Prostate gland (tissue), 2 donors: ENCODE results near the gene GRAMD1C. TPM values are rescaled to one million over a fixed set of nuclear protein-coding genes. Genes with fewer than 3 reads are reported as not detected.
"Not testable (repeated sequence)": the region's sequence is repeated elsewhere in the genome, so short reads cannot be mapped to it uniquely, and the experiment has no call there.

Experiments used
- DNase-seq: peaks from one replicate; pipeline ENCODE4 v3.0.0-alpha.2; 2019; ENCODE audit warnings: low spot score
- H3K27ac ChIP-seq, 2 donors: fragments of 200-600 bp; sonication (generic); 2 replicates each; pipeline ENCODE4 v1.5.1; 2017 to 2019
- H3K27me3 ChIP-seq: fragments of 200-600 bp; sonication (generic); replicated peaks from 2 replicates; pipeline ENCODE4 v1.5.1; 2019; ENCODE audit not compliant: insufficient read depth
- H3K36me3 ChIP-seq, 2 donors: fragments of 200-600 bp; sonication (generic); 1 replicate in 1 of 2; 2 replicates in 1 of 2; pipeline versions ENCODE4 v1.5.1 to v1.8.1; 2017 to 2019
- H3K4me1 ChIP-seq: fragments of 200-600 bp; sonication (generic); replicated peaks from 2 replicates; pipeline ENCODE4 v1.5.1; 2019
- H3K4me3 ChIP-seq, 2 donors: fragments of 200-600 bp; sonication (generic); 2 replicates each; pipeline ENCODE4 v1.5.1; 2017 to 2019
- H3K9me3 ChIP-seq: fragments of 200-600 bp; sonication (generic); 2 replicates; pipeline ENCODE4 v1.5.1; 2017
- POLR2A ChIP-seq: fragments of 450-650 bp; IDR thresholded peaks from one replicate; pipeline ENCODE4 v1.6.1; 2016; ENCODE audit warnings: antibody characterized with exemption, mild to moderate bottlenecking
- POLR2AphosphoS5 ChIP-seq: sonication (generic); formaldehyde crosslinking; IDR thresholded peaks from one replicate; pipeline ENCODE4 v1.6.1; 2017; ENCODE audit warnings: antibody characterized with exemption
- WGBS: methylation state at CpG from one replicate; pipeline ENCODE4 v1.1.5; 2018; 5-methylcytosine and 5-hydroxymethylcytosine counted together
- intact Hi-C: fragments of 100-400 bp; cut with DNase I; formaldehyde crosslinking; loops from one replicate; pipeline ENCODE4 v1.14.2; 2022
- total RNA-seq, 2 donors: library from RNA; depleted of rRNA; stranded (reverse); fragments of >200 nt; gene quantifications; one replicate each; pipeline ENCODE4 v1.1.0, GENCODE V29; 2016
- TF ChIP-seq, protein P1 (sequence below), 4 experiments: fragments of 200-600 bp in 2 of 4; fragments of 450-650 bp in 2 of 4; sonication (generic) in 2 of 4; IDR thresholded peaks; 1 replicate in 3 of 4; 2 replicates in 1 of 4; pipeline ENCODE4 v1.5.1; 2016 to 2019; ENCODE audit warnings: antibody characterized with exemption in 4 of 4, mild to moderate bottlenecking in 2 of 4, moderate library complexity in 2 of 4

GRAMD1C gene
- total RNA-seq, 2 donors from 2014 or later = 7.4 to 21.4 TPM

DNA sequence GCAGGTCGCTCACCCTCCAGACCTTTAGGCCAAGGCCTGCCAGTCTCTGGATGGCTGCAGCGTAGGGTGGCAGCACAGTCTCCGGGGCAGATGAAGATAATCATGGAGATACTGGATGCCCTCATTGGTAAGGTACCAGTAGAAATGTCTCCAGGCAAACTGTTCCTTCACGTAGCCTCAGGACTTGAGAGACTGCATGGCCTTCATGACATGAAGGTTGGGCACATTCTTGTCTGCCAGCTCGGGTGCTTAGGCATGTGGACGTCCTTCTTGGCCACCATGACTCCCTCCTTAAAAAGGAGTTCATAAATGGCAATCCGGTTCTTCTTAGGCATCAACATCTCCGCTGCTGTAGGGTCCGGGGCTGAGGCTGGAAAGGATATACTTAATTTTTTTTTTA lies 11.8 kb downstream of the GRAMD1C start:
- H3K4me1 ChIP-seq, H3K9me3 ChIP-seq, intact Hi-C loops, H3K4me3 ChIP-seq, H3K36me3 ChIP-seq, H3K27ac ChIP-seq, DNase-seq, H3K27me3 ChIP-seq: not testable (repeated sequence)
- WGBS = 90% methylated on average over 9 of the region's 9 CpGs

DNA sequence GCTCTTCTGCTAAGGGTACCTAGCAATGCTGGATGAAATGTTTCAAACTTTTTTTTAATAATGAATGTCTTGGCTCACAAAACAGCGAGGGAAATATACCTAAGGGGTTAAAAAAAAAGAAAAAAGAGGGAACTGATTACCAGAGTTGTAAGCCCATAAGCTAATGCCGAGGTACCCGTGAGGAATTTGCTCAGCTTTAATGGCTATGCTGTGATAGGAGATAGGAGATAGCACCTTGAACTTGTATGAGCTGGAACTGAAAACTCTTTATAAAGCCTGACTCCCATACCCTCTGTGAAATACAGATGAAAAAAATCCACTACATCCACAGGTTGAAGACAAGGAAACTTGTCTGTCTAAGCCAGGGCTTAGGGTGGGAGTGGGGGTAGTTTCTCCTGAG lies 13.9 kb downstream of the GRAMD1C start:
- H3K9me3 ChIP-seq = no peaks in the 10 kb centered on the region
- H3K4me1 ChIP-seq = no peaks in the 10 kb centered on the region
- intact Hi-C loops = no loop called here
- 39% methylated on average over 3 of the region's 3 CpGs for WGBS
- no peaks in the 10 kb centered on the region for H3K36me3 ChIP-seq
- H3K27me3 ChIP-seq = no peaks in the 10 kb centered on the region
- DNase-seq = no peak
- no peak overlapping the region for H3K27ac ChIP-seq
- H3K4me3 ChIP-seq = no peak overlapping the region
- no peak for TF ChIP-seq POLR2A
- no peak for TF ChIP-seq POLR2AphosphoS5
- TF ChIP-seq, protein P1, sequence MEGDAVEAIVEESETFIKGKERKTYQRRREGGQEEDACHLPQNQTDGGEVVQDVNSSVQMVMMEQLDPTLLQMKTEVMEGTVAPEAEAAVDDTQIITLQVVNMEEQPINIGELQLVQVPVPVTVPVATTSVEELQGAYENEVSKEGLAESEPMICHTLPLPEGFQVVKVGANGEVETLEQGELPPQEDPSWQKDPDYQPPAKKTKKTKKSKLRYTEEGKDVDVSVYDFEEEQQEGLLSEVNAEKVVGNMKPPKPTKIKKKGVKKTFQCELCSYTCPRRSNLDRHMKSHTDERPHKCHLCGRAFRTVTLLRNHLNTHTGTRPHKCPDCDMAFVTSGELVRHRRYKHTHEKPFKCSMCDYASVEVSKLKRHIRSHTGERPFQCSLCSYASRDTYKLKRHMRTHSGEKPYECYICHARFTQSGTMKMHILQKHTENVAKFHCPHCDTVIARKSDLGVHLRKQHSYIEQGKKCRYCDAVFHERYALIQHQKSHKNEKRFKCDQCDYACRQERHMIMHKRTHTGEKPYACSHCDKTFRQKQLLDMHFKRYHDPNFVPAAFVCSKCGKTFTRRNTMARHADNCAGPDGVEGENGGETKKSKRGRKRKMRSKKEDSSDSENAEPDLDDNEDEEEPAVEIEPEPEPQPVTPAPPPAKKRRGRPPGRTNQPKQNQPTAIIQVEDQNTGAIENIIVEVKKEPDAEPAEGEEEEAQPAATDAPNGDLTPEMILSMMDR (IDR thresholded peaks at IDR 0.05) = no peak

DNA sequence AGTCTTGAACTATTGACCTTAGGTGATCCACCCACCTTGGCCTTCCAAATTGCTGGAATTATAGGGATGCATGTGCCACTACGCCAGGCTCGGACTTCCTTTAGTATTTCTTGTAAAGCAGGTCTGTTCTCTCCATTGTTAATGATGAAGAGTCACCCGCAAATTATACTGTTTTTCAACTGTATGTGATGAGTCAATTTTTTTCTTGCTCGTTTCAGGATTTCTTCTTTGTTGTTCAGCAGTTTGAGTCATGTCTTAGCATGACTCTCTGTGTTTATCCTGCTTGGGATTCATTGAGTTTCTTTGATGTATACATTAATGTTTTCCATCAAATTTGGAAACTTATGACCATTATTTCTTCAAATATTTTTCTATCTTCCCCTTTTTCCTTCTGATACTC lies 28.9 kb downstream of the GRAMD1C start:
- no peak for TF ChIP-seq POLR2AphosphoS5
- TF ChIP-seq, protein P1 (IDR thresholded peaks at IDR 0.05) = no peak
- no peak for TF ChIP-seq POLR2A
- H3K36me3 ChIP-seq = no peaks in the 10 kb centered on the region
- no peaks in the 10 kb centered on the region for H3K4me1 ChIP-seq
- intact Hi-C loops = no loop called here
- no peak overlapping the region for H3K27ac ChIP-seq
- no peak for DNase-seq
- H3K9me3 ChIP-seq = no peaks in the 10 kb centered on the region
- no peak overlapping the region for H3K4me3 ChIP-seq
- WGBS = 43% methylated on average over 4 of the region's 4 CpGs
- H3K27me3 ChIP-seq = no peaks in the 10 kb centered on the region

DNA sequence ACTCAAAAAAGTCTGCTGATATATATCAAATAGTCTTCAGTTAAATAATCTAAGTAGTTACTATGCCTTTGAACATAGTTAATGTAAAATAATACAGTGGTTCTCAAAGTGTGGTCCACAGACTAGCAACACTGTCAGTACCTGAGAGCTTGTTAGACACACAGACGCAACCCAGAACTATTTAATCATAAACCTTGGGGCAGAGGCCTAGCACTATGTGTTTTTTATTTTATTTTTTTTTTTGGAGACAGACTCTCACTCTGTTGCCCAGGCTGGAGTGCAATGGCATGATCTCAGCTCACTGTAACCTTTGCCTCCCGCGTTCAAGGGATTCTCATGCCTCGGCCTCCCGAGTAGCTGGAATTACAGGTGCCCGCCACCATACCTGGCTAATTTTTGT lies 34.7 kb downstream of the GRAMD1C start:
- Histone ChIP-seq H3K27ac (no peak overlapping the region), H3K4me3 (no peak overlapping the region), H3K4me1 (no peaks in the 10 kb centered on the region), H3K9me3 (no peaks in the 10 kb centered on the region), H3K27me3 (no peaks in the 10 kb centered on the region), H3K36me3 (no peaks in the 10 kb centered on the region)
- DNase-seq = no peak
- intact Hi-C loops = no loop called here
- WGBS = 99% methylated on average over 6 of the region's 6 CpGs
- TF ChIP-seq, protein P1 (IDR thresholded peaks at IDR 0.05) = no peak
- no peak for TF ChIP-seq POLR2AphosphoS5
- TF ChIP-seq POLR2A = no peak

DNA sequence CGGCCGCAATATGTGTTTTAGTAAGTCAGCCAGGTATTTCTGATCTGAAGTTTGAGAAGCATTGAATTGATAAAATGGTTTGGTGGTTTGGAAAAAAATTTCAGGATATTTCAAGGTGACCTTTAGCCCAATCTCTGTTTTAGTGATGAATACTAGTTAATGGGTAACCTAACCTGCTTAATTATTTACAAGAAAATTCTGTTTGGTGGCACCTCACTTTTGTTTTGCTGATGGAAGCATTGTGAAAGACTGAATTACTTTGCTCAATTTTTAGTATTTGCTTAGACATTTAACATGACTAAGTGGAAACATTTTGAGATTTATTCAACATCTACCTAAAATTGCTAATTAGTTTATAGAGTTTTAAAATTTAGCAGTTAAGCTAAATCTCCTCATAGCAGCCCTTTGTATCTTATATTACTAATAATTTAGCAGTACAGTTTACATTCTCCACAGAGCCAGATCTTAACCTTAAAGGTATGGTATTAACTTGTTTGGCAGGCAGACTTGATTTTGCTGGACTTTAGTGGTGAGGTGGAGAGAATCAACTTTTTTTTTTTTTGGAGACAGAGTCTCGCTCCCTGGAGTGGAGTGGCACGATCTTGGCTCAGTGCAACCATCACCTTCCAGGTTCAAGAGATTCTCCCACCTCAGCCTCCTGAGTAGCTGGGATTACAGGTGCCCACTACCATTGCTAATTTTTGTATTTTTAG lies 35.4 kb downstream of the GRAMD1C start:
- 94% methylated on average over 4 of the region's 4 CpGs for WGBS
- H3K36me3 ChIP-seq = no peaks in the 10 kb centered on the region
- H3K4me1 ChIP-seq = no peaks in the 10 kb centered on the region
- no peaks in the 10 kb centered on the region for H3K9me3 ChIP-seq
- H3K27me3 ChIP-seq = no peaks in the 10 kb centered on the region
- DNase-seq = no peak
- H3K4me3 ChIP-seq = no peak overlapping the region
- intact Hi-C loops = no loop called here
- H3K27ac ChIP-seq = no peak overlapping the region
- no peak for TF ChIP-seq POLR2A

DNA sequence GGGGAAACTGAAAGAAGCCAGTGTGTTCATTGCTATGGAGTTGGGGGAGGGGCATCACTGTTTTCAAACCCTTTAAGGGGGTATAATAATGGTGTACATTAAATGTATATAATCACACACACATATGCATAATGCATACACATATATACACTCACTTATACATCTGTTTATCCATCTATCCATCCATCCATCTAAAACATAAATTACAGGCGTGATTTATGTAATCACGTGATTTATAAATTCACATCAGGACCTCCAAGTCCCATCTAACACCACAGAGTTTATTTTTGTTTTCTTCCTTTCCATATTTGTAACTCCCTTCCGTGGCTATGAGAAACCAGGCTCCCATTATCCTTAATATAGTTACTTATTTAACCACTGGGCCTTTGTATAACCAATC lies 39.8 kb downstream of the GRAMD1C start:
- no peak for TF ChIP-seq POLR2AphosphoS5
- TF ChIP-seq, protein P1 (IDR thresholded peaks at IDR 0.05) = no peak
- WGBS = 95% methylated on average over 3 of the region's 3 CpGs
- Histone ChIP-seq H3K36me3 (no peaks in the 10 kb centered on the region), H3K9me3 (no peaks in the 10 kb centered on the region), H3K27ac (no peak overlapping the region), H3K4me3 (no peak overlapping the region), H3K27me3 (no peaks in the 10 kb centered on the region), H3K4me1 (no peaks in the 10 kb centered on the region)
- no peak for DNase-seq
- intact Hi-C loops = no loop called here
